IMR-90 (cell line): ENCODE results near the gene TMEM145.

Experiments
- CEBPB ChIP-seq: IDR thresholded peaks from 2 replicates; pipeline ENCODE4 v1.6.1; 2012; ENCODE audit warnings: low read depth, low read length, improper control_type of control experiment
- CHD1 ChIP-seq: IDR thresholded peaks from 2 replicates; pipeline ENCODE4 v1.6.1; 2012; ENCODE audit warnings: low read depth, low read length, improper control_type of control experiment
- CTCF ChIP-seq: conservative IDR thresholded peaks from 2 replicates; pipeline ENCODE4 v1.5.1; 2012; ENCODE audit warnings: mild to moderate bottlenecking, low read depth, low read length, improper control_type of control experiment
- ELK1 ChIP-seq: fragments of 150-350 bp; IDR thresholded peaks from 2 replicates; pipeline ENCODE4 v1.6.1; 2016; ENCODE audit warnings: low read depth, mild to moderate bottlenecking, low read length, moderate library complexity, borderline replicate concordance
- POLR2A ChIP-seq: IDR thresholded peaks from 2 replicates; pipeline ENCODE4 v1.6.1; 2012; ENCODE audit warnings: mild to moderate bottlenecking, low read depth, low read length
- RCOR1 ChIP-seq: IDR thresholded peaks from 2 replicates; pipeline ENCODE4 v1.6.1; 2012; ENCODE audit warnings: mild to moderate bottlenecking, low read length, improper control_type of control experiment; ENCODE audit not compliant: insufficient replicate concordance
- RFX5 ChIP-seq: IDR thresholded peaks from 2 replicates; pipeline ENCODE4 v1.8.0; 2012; ENCODE audit warnings: low read depth, mild to moderate bottlenecking, low read length, moderate library complexity
- SMC3 ChIP-seq: fragments of 150-350 bp; IDR thresholded peaks from 2 replicates; pipeline ENCODE4 v1.6.1; 2016; ENCODE audit warnings: low read depth, mild to moderate bottlenecking, antibody characterized with exemption, low read length, moderate library complexity
- USF2 ChIP-seq: fragments of 150-350 bp; IDR thresholded peaks from 2 replicates; pipeline ENCODE4 v1.6.1; 2017; ENCODE audit warnings: mild to moderate bottlenecking, antibody characterized with exemption, low read length, low read depth

- no peak for TF ChIP-seq CTCF
- no peak for TF ChIP-seq ELK1
- TF ChIP-seq POLR2A: peak; percentile 79; the same call in 1 of the 2 replicates
- TF ChIP-seq RFX5: no peak
- TF ChIP-seq USF2: no peak
- TF ChIP-seq SMC3: no peak
- TF ChIP-seq CHD1: no peak
- TF ChIP-seq RCOR1: no peak
- no peak for TF ChIP-seq CEBPB
Measured at GRCh38 chr19:42270346-42271044, 42.6 kb upstream of the TMEM145 start.
